ENCODE measurements around the gene E2F4. TPM values are rescaled to one million over a fixed set of nuclear protein-coding genes. Genes with fewer than 3 reads are reported as not detected.

E2F4 gene
- total RNA-seq, 1 donor from 2014 or later = 51.2 TPM

DNA sequence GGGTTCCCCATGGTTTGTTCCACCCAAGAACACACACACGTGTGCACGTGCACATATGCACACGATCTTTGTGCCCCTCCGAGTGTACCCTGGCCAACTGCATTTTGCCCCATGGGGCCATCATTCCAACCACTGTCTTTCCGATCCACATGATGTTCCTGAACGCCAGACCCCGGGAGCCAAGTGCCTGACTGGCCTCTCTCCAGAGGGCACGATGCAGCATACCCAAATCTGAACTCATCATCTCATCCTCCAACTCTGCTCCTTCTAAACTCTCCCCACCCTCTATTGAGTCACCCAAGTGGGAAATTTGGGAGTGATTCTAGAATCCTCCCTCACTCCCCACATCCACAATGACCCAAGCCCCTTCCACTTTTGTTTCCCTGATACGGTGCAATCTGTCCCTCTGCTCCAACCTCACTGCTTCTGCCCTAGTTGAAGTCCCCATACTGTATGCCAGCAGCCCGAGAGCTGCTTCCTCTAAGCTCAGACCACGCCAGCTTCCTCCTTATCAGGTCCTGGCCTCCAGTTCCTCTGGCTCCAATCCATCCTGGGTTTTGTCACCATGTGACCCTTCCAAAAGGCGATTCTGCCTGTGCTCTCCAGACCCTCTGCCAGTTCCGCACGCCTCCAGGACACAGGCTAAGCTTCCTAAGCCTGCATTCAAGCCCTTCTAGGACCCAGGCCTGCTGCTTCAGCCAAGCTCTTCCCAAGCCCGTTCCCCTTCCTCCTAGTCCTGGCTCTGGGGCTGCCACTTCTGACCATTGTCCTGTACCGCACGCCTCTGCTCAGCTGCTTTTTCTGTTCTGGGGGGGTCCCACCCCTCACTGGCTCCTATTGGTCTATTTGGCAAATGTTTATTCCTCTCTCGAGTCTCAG, 24.9 kb downstream of the E2F4 start:
- TF ChIP-seq, protein P1, sequence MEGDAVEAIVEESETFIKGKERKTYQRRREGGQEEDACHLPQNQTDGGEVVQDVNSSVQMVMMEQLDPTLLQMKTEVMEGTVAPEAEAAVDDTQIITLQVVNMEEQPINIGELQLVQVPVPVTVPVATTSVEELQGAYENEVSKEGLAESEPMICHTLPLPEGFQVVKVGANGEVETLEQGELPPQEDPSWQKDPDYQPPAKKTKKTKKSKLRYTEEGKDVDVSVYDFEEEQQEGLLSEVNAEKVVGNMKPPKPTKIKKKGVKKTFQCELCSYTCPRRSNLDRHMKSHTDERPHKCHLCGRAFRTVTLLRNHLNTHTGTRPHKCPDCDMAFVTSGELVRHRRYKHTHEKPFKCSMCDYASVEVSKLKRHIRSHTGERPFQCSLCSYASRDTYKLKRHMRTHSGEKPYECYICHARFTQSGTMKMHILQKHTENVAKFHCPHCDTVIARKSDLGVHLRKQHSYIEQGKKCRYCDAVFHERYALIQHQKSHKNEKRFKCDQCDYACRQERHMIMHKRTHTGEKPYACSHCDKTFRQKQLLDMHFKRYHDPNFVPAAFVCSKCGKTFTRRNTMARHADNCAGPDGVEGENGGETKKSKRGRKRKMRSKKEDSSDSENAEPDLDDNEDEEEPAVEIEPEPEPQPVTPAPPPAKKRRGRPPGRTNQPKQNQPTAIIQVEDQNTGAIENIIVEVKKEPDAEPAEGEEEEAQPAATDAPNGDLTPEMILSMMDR (IDR thresholded peaks at IDR 0.05; ENCODE audit: insufficient read depth, low read depth, low read length) = no peak
- no peak for TF ChIP-seq EZH2 (IDR thresholded peaks at IDR 0.05; ENCODE audit: insufficient read depth, low read length)
- DNase-seq (ENCODE audit: low read depth) (no peak), FAIRE-seq (no peak)
- H3K9me3 ChIP-seq (ENCODE audit: insufficient read depth, low read depth, low read length) = no peaks in the 10 kb centered on the region
- H3K27ac ChIP-seq (ENCODE audit: low read depth, low read length) = no peak overlapping the region
- no peaks in the 10 kb centered on the region for H3K27me3 ChIP-seq (ENCODE audit: insufficient read depth, low read length)
- H4K20me1 ChIP-seq (ENCODE audit: insufficient read depth, low read length) = no peaks in the 10 kb centered on the region
- no peak overlapping the region for H3K4me3 ChIP-seq (ENCODE audit: insufficient read depth, low read depth, low read length)
- H2AFZ ChIP-seq (ENCODE audit: low read depth, low read length) = no peak overlapping the region
- H3K36me3 ChIP-seq (ENCODE audit: insufficient read depth, low read length) = no peaks in the 10 kb centered on the region
- no peak overlapping the region for H3K9ac ChIP-seq (ENCODE audit: low read length)
- H3K36me3 Mint-ChIP-seq (ENCODE audit: low read depth, unreplicated experiment) = peaks cover 34% of the 10 kb centered on the region
- H3K4me2 ChIP-seq (ENCODE audit: low read length) = no peak overlapping the region
- no peak overlapping the region for H3K4me3 Mint-ChIP-seq (ENCODE audit: unreplicated experiment)
- H3K4me1 Mint-ChIP-seq (ENCODE audit: low read depth, unreplicated experiment) = peaks cover under 1% of the 10 kb centered on the region
- no peaks in the 10 kb centered on the region for H3K4me1 ChIP-seq (ENCODE audit: insufficient read depth, low read length)
- no peaks in the 10 kb centered on the region for H3K79me2 ChIP-seq (ENCODE audit: insufficient read depth, low read length)
- no peaks in the 10 kb centered on the region for H3K9me3 Mint-ChIP-seq (ENCODE audit: unreplicated experiment)
- H3K27ac Mint-ChIP-seq (ENCODE audit: unreplicated experiment) = no peak overlapping the region
- peaks cover 15% of the 10 kb centered on the region for H3K27me3 Mint-ChIP-seq (ENCODE audit: low read depth, unreplicated experiment)

DNA sequence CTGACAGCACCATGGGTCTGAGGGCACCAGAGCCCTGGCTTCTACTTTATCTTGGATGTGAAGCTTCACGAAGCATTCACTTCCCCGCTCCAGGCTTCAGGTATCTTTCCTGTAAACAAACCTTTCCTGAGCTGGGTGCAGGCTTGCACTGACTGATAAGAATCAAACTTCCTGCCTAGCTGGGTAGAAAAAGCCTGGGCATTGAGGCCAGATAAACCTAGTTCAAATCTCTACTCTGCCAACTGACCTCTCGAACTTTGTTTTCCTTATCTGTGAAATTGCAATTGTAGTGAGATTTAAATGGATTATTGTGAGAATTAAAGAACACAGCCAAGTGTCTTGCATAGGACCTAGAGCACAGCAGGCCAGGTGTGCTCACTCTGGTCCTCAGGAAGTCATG, 32.0 kb downstream of the E2F4 start:
- Mint-ChIP-seq H3K4me1 (ENCODE audit: low read depth, unreplicated experiment) (peaks cover 3% of the 10 kb centered on the region), H3K27ac (ENCODE audit: unreplicated experiment) (no peak overlapping the region)
- no peak for FAIRE-seq

More for the DNA sequence above, 32.0 kb downstream of the E2F4 start:
- Histone ChIP-seq H2AFZ (ENCODE audit: low read depth, low read length) (no peak overlapping the region), H3K4me1 (ENCODE audit: insufficient read depth, low read length) (peaks cover 20% of the 10 kb centered on the region), H3K9ac (ENCODE audit: low read length) (no peak overlapping the region), H3K36me3 (ENCODE audit: insufficient read depth, low read length) (peaks cover 11% of the 10 kb centered on the region), H3K9me3 (ENCODE audit: insufficient read depth, low read depth, low read length) (no peaks in the 10 kb centered on the region), H3K4me2 (ENCODE audit: low read length) (no peak overlapping the region), H3K27ac (ENCODE audit: low read depth, low read length) (no peak overlapping the region), H3K27me3 (ENCODE audit: insufficient read depth, low read length) (no peaks in the 10 kb centered on the region), H4K20me1 (ENCODE audit: insufficient read depth, low read length) (peaks cover 13% of the 10 kb centered on the region), H3K79me2 (ENCODE audit: insufficient read depth, low read length) (peaks cover 32% of the 10 kb centered on the region), H3K4me3 (ENCODE audit: insufficient read depth, low read depth, low read length) (no peak overlapping the region)
- no peak for DNase-seq (ENCODE audit: low read depth)
- H3K36me3 Mint-ChIP-seq (ENCODE audit: low read depth, unreplicated experiment) = peaks cover 6% of the 10 kb centered on the region
- no peaks in the 10 kb centered on the region for H3K27me3 Mint-ChIP-seq (ENCODE audit: low read depth, unreplicated experiment)
- TF ChIP-seq, protein P1 (IDR thresholded peaks at IDR 0.05; ENCODE audit: insufficient read depth, low read depth, low read length) = no peak
- no peak for TF ChIP-seq EZH2 (IDR thresholded peaks at IDR 0.05; ENCODE audit: insufficient read depth, low read length)
- no peak overlapping the region for H3K4me3 Mint-ChIP-seq (ENCODE audit: unreplicated experiment)
- H3K9me3 Mint-ChIP-seq (ENCODE audit: unreplicated experiment) = no peaks in the 10 kb centered on the region
